Measurements from ENCODE around the gene ARHGAP25. TPM values are rescaled to one million over a fixed set of nuclear protein-coding genes. Genes with fewer than 3 reads are reported as not detected.

Gene ARHGAP25
- total and polyA plus RNA-seq, 4 donors = 3.5 to 7.0 (median 5.3) TPM

DNA sequence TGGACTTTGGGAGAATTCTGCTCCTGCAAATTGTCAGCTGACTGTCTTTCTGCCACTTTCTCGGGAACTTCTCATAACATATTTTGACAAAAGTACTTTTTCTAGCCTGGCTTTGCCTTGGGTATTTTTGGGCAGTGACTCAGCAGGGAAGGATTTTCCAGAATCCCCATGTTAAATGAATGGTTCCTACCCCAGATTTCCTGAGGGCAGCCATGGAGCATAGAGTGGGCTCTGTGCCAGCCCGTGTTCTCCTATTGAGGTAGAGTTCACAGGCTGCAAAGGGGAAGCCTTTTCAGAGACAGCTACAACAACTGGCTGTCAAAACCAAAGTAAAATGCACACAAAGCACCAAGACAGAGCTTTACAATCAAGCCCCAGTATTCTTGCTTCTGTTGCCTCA, 76.8 kb downstream of the ARHGAP25 start:
- Histone ChIP-seq H3K27me3 (ENCODE audit: control insufficient read depth in 4 of 4, insufficient read depth in 4 of 4, low read length in 3 of 4) (no peaks in the 10 kb centered on the region), H3K9ac (ENCODE audit: low read depth in 1 of 2, low read length in 2 of 2) (no peak overlapping the region), H3K4me3 (ENCODE audit: low read depth in 1 of 3, low read length in 3 of 3) (no peak overlapping the region), H3K27ac (ENCODE audit: low read depth in 1 of 2, low read length in 2 of 2) (peak overlapping the region in 1 of 2 donors; percentile 5), H3K36me3 (ENCODE audit: control insufficient read depth in 4 of 4, insufficient read depth in 3 of 4, low read depth in 1 of 4, low read length in 3 of 4) (no peaks in the 10 kb centered on the region), H3K9me3 (ENCODE audit: control insufficient read depth in 4 of 4, low read length in 3 of 4) (no peaks in the 10 kb centered on the region), H3K4me1 (ENCODE audit: control insufficient read depth in 4 of 4, insufficient read depth in 4 of 4, low read length in 3 of 4) (no peaks in the 10 kb centered on the region)
- WGBS = 63% methylated on average over 2 of the region's 2 CpGs
- TF ChIP-seq ATF3 (IDR thresholded peaks at IDR 0.05) (no peak), GABPA (IDR thresholded peaks at IDR 0.05 in 1 of 2, conservative IDR thresholded peaks at IDR 0.05 in 1 of 2) (no peak), MAX (IDR thresholded peaks at IDR 0.05) (no peak), REST (IDR thresholded peaks at IDR 0.05) (no peak), HNF4A (conservative IDR thresholded peaks at IDR 0.05) (no peak), RXRA (IDR thresholded peaks at IDR 0.05) (no peak), YY1 (IDR thresholded peaks at IDR 0.05) (no peak), NR2F2 (IDR thresholded peaks at IDR 0.05) (no peak), RAD21 (IDR thresholded peaks at IDR 0.05) (no peak), EGR1 (IDR thresholded peaks at IDR 0.05; ENCODE audit: low read depth in 2 of 2) (no peak), JUND (IDR thresholded peaks at IDR 0.05) (no peak), FOXA2 (IDR thresholded peaks at IDR 0.05) (no peak), TAF1 (conservative IDR thresholded peaks at IDR 0.05) (no peak), SP1 (IDR thresholded peaks at IDR 0.05) (no peak)
- DNase-seq (ENCODE audit: low spot score) = no peak

- Histone ChIP-seq H3K4me3 (ENCODE audit: low read depth in 1 of 3, low read length in 3 of 3) (no peak overlapping the region), H3K9ac (ENCODE audit: low read depth in 1 of 2, low read length in 2 of 2) (no peak overlapping the region), H3K36me3 (ENCODE audit: control insufficient read depth in 4 of 4, insufficient read depth in 3 of 4, low read depth in 1 of 4, low read length in 3 of 4) (no peaks in the 10 kb centered on the region), H3K27me3 (ENCODE audit: control insufficient read depth in 4 of 4, insufficient read depth in 4 of 4, low read length in 3 of 4) (no peaks in the 10 kb centered on the region), H3K27ac (ENCODE audit: low read depth in 1 of 2, low read length in 2 of 2) (no peak overlapping the region), H3K9me3 (ENCODE audit: control insufficient read depth in 4 of 4, low read length in 3 of 4) (no peaks in the 10 kb centered on the region), H3K4me1 (ENCODE audit: control insufficient read depth in 4 of 4, insufficient read depth in 4 of 4, low read length in 3 of 4) (no peaks in the 10 kb centered on the region)
- TF ChIP-seq ATF3 (IDR thresholded peaks at IDR 0.05) (no peak), RAD21 (IDR thresholded peaks at IDR 0.05) (no peak), NR2F2 (IDR thresholded peaks at IDR 0.05) (no peak), JUND (IDR thresholded peaks at IDR 0.05) (no peak), REST (IDR thresholded peaks at IDR 0.05) (no peak), GABPA (IDR thresholded peaks at IDR 0.05 in 1 of 2, conservative IDR thresholded peaks at IDR 0.05 in 1 of 2) (no peak), YY1 (IDR thresholded peaks at IDR 0.05) (no peak), CTCF (IDR thresholded peaks at IDR 0.05; ENCODE audit: low read depth, low read length, missing input control) (no peak), SP1 (IDR thresholded peaks at IDR 0.05) (no peak), HNF4A (conservative IDR thresholded peaks at IDR 0.05) (no peak), MAX (IDR thresholded peaks at IDR 0.05) (no peak), TAF1 (conservative IDR thresholded peaks at IDR 0.05) (no peak), EGR1 (IDR thresholded peaks at IDR 0.05; ENCODE audit: low read depth in 2 of 2) (no peak), HNF4G (IDR thresholded peaks at IDR 0.05) (no peak), FOXA1 (IDR thresholded peaks at IDR 0.05) (no peak), RXRA (IDR thresholded peaks at IDR 0.05) (no peak), FOXA2 (IDR thresholded peaks at IDR 0.05) (no peak)
- TF ChIP-seq, protein P1, sequence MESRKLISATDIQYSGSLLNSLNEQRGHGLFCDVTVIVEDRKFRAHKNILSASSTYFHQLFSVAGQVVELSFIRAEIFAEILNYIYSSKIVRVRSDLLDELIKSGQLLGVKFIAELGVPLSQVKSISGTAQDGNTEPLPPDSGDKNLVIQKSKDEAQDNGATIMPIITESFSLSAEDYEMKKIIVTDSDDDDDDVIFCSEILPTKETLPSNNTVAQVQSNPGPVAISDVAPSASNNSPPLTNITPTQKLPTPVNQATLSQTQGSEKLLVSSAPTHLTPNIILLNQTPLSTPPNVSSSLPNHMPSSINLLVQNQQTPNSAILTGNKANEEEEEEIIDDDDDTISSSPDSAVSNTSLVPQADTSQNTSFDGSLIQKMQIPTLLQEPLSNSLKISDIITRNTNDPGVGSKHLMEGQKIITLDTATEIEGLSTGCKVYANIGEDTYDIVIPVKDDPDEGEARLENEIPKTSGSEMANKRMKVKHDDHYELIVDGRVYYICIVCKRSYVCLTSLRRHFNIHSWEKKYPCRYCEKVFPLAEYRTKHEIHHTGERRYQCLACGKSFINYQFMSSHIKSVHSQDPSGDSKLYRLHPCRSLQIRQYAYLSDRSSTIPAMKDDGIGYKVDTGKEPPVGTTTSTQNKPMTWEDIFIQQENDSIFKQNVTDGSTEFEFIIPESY (IDR thresholded peaks at IDR 0.05) = no peak
- 75% methylated on average over 6 of the region's 6 CpGs for WGBS
- DNase-seq (ENCODE audit: low spot score) = no peak
Observed at GRCh38 chr2:68812251-68812650, 77.6 kb downstream of the ARHGAP25 start.
